ENCODE data around the gene TSC22D1.
"Not testable (repeated sequence)": the region's sequence is repeated elsewhere in the genome, so short reads cannot be mapped to it uniquely, and the experiment has no call there.

Gene TSC22D1

DNA sequence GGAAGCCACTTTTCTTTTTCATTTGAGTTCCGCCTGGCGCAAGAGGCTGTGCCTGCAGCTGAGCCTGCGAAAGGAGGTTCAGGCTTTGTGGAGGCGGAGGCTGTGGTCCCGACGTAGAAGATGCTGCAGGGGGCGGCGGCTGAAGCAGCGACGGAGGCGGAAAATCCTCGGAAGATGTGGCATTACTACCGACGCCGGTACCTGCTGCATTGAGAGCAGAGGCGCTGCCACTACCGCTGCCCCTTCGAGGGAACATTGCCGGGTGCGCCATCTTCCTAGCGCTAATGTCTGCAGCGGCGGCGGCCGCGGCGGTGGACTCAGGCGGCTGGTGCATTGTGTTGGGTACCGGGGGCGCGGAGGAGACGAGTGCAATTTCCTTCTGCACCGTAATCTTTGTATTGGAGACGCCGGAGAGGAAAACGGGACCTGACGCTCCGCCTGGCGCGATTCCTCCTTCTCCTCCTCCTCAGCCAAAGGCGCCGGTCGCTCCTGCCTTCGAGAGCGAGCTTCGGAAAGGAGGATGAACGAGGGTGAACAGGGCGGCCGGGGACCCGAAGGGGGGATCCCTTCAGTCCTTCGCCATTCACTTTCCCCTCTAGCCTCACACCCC lies at the start of gene TSC22D1:
TSC22D1 (minus strand) TSS at position 590 of the 610 bp plus-strand sequence; CDS start at position 334, 256 bp downstream.
- no peak for DNase-seq (ENCODE audit: low spot score)

DNA sequence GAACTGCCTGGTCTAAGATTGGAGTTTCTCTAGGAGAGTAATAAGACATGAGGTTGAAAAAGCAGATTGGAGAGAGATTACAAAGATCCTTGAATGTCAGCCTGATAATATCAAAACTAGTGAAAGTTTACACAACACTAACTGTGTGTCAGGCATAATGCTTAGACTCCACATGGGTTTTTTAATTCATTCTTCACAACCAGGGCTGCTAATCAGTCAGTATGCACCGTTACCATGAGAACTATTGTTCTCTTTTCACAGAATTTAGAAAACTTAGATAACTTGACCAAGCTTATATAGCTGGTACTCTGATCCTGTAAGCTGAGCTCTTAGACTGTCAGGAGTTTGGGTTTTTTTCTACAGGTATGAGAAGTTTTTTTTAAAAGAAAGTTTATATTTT lies 46.6 kb upstream of the TSC22D1 start:
- DNase-seq (ENCODE audit: low spot score), result no peak

GRCh38 chr13:44622261-44622660 lies 46.1 kb upstream of the TSC22D1 start:
- DNase-seq (ENCODE audit: low spot score), result no peak

- DNase-seq (ENCODE audit: low spot score), result peak; percentile 23
Measured at GRCh38 chr13:44620057-44620456, 43.9 kb upstream of the TSC22D1 start.

DNA sequence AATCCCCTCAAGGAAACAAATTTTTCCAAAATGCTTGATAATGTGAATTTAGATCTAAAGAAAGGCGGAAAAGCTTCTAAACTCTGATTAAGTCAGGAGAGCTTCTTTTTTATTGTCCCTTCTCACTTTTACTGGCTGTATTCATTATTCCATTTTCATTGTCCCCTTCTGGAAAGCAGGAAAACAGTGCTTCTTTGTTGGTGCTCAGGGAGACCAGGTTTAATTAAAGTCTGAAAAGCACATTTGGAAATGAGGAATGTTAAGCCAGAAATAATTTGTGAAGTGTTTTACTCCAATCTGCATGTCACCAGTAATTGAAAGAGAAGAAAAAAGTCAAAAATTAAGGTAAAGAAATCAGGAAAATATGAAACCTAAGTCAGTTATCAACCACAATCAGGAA lies 43.5 kb upstream of the TSC22D1 start:
- DNase-seq (ENCODE audit: low spot score), result no peak

DNA sequence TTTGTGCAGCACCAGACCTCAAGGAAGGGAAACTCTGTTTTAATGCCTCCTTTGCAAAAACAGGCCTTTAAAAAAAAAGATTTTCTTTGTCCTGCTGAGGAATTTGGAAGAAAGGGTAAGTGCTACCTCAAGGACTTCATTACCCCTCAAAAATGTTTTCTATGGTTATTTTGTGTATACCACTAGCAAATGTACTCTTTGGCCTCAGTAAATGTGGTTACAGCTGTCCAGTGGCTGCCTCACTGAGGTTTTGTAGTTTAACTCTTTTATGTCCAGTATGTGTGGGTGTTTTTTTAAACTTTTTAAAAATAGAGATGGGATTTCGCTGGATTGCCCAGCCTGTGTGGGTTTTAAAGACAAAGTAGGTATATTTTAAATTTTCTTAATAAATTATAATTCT lies 42.2 kb upstream of the TSC22D1 start:
- no peak for DNase-seq (ENCODE audit: low spot score)

- DNase-seq (ENCODE audit: low spot score), result no peak
Measured at GRCh38 chr13:44617648-44618047, 41.5 kb upstream of the TSC22D1 start.

DNA sequence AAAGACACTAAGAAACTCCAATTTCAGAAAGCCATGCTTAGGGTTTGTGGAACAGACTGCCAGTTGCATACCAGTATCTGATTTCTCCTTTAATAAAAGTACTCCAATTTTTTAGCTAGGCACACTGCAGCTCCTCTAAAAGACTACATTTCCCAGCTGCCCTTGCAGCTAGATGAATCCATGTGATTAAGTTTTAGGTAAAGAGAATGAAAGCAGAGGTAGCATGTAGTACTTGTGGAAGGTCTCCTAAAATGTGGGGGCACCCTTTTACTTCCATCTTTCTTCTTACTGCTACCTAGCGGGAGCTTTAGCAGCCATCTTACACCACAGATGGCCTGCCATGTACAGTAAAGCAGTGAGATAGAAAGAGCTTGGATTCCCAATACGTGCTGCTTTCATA lies 33.0 kb upstream of the TSC22D1 start:
- DNase-seq (ENCODE audit: low spot score), result no peak

DNA sequence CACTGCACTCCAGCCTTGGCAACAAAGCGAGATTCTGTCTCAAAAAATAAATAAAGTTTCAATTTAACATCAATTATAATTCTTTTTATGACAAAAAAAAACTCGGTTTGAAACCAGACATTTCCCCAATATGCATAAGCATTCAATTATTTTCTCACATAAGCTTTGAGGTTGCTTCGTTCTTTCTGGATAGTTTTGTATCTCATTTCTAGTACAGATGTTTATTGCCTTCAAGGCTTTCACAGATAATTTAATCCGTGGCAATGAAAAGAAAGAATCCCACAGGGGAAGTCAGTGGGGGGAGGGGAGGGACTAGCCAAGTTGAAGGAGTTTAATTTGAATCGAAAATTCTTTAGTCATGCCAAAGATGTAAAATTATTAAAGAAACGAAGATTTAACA lies 29.6 kb upstream of the TSC22D1 start:
- no peak for DNase-seq (ENCODE audit: low spot score)

DNA sequence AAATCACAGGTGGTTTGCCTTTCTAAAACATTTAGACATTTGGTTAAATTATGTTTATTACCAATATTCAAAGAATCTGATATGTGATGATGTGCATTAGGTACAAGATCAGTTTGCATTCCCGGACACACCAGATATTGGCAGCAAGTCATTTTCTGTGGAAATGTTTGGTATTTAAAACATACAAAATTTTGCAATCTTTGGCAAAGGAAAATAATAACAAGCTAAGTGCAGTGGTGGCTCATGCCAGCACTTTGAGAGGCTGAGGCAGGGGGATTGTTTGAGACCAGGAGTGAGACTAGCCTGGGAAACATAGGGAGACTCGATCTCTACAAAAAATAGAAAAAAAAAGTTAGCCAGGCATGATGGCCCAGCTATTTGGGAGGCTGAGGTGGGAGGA lies 29.1 kb upstream of the TSC22D1 start:
- no peak for DNase-seq (ENCODE audit: low spot score)

DNA sequence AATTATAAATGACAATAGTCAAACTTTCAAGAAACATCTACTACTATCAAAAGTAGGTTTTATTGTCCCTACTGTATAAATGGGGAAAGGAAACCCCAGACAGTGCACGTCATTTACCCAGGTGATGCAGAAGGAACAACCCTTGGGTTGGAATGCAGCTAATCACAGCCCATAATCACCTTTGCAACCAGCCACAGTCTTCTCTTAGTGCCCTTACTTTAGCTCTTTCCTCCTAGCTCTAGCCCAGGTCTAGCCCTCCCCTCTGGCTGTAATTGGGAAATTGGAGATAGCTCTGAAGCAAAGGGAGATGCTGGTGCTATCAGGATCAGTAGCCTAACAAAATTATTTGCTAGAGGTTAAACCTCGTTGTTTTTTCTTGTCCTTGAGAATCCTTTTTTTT lies 25.5 kb upstream of the TSC22D1 start:
- no peak for DNase-seq (ENCODE audit: low spot score)

DNA sequence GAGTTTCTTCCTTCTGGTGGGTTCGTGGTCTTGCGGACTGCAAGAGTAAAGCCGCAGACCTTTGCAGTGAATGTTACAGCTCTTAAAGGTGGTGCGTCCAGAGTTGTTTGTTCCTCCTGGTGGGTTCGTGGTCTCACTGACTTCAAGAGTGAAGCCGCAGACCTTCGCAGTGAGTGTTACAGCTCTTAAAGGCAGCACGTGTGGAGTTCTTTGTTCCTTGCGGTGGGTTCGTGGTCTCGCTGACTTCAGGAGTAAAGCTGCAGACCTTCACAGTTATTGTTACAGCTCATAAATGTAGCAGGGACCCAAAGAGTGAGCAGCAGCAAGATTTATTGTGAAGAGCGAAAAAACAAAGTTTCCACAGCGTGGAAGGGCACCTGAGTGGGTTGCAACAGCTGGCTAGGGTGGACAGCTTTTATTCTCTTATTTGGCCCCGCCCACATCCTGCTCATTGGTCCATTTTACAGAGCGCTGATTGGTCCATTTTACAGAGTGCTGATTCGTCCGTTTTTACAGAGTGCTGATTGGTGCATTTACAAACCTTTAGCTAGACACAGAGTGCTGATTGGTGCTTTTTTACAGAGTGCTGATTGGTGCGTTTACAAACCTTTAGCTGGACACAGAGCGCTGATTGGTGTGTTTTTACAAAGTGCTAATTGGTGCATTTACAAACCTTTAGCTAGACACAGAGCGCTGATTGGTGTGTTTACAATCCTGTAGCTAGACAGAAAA lies 17.9 kb upstream of the TSC22D1 start:
- not testable (repeated sequence) for DNase-seq (ENCODE audit: low spot score)

GRCh38 chr13:44592216-44592847 lies 16.2 kb upstream of the TSC22D1 start:
- no peak for DNase-seq (ENCODE audit: low spot score)

DNA sequence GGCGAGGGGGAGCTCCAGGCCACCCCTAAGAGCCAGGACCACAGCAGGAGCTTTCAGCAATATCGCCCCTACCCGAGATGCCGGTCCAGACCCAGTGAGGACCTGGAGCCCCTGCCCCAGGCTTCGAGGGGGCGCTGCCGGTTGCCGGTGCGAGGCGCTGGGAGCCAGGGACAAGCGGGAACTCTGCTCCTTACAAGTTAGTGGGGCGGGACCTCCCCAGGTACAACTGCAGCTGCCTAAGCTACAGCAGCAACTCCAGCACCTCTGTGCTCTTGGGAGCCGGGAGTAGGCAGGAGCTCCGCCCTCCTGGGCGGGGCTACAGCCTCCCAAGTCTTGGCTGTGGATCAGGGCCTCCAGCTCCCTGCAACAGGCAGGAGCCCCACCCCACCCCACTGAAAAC lies 15.2 kb upstream of the TSC22D1 start:
- no peak for DNase-seq (ENCODE audit: low spot score)

GRCh38 chr13:44583137-44583536 lies 7.0 kb upstream of the TSC22D1 start:
- DNase-seq (ENCODE audit: low spot score), result no peak

DNA sequence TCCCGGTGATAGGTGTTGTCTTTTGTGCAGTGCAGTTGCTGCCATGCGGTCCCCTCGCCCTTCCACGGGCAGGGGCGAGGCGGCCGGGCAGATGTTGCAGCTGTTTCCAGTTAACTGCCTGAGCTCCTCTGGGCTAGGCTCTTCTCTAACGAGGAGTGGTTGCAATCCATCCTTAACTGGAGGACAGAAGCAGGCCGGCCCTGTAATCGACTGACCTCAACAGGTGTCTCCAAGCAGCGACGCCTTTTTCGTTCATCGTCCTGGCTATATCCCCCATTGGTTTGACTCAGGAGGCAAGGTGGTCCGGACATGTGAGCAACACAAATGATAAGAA lies 1.9 kb upstream of the TSC22D1 start:
- no peak for DNase-seq (ENCODE audit: low spot score)

DNA sequence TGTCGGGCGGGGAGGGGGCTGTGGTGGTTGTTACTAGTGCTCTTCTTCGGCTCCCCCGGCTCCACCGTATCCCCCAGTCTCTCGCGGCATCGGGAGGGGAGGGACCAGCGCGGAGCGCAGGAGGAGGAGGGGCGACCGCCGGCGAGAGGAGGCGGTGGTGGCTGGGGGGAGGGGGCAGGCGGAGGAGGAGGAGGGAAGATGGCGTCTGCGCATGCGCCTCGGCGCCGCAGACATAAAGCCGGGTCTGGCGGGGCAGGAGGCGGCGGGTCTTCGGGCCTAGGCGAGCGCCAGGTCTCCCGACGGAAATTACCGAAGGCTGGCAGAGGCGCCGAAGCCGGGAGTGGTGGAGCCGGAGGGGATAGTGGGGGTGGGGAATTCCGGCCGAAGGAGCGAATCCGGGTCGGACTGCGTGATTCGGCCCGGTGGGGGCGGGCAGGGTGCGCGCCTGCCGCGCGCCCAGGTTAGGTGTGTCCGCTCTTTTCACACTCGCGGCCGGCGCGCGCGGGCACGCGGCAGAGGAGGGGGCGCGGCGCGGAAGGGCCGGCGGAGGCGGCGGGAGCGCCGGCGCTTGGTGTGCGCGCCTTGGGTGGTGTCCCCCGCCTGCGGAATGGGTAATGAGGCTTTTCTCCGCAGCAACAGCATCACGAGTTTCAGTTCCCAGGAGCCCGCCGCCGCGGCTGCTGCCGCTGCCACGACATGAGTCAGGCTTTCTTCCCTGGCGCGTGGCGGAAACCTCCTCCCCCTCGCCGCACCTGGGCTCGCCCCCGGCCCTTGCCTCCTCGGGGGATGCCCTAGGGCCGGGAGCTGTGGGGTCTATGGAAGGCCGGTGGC lies 1.3 kb upstream of the TSC22D1 start:
- DNase-seq (ENCODE audit: low spot score), result peak; percentile 91

DNA sequence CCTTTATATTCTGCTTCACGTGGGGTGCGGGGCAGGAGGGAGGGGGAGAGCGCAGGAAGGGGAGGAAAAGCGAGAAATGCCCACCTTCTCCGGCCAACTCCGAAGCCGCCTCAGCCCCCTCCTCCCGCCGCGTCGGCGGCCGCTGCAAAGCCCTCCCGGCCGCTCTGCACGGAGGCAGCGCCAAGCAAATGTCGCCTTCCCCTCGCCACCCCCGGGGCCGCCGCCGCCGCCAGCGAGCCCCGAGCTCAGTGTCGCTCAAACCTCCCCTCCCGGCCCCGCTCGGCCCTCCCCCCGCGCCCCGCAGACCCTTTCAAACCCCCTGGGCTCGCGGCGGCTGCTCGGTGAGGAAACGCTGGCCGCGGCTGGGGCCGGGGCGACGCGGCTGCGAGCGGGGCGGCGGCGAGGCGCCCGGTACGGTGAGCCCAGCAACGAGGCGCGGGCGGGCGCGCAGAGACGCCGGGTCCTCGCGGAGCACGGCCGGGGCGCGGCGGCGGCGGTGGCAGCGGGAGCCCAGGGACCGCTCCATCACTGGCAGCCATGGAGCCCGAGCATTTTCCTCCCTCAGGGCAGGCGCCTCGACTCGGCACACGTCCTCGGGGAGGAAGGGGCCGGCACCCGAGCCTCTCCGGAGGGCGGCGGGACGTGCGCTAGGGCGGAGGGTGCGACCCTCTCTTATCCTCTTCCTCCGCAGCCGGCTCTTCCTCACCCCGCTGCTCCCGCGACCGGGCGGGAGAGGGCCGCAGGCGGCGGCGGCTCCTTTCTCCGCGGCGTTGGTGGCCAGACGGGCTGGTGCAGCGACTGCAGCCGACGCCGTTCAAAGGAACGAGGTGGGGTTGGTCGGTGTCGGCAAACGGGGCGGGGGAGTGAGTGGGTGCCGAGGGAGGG lies 463 bp upstream of the TSC22D1 start:
- DNase-seq (ENCODE audit: low spot score), result no peak

GRCh38 chr13:44575035-44575434 lies 1.1 kb downstream of the TSC22D1 start:
- DNase-seq (ENCODE audit: low spot score), result no peak

DNA sequence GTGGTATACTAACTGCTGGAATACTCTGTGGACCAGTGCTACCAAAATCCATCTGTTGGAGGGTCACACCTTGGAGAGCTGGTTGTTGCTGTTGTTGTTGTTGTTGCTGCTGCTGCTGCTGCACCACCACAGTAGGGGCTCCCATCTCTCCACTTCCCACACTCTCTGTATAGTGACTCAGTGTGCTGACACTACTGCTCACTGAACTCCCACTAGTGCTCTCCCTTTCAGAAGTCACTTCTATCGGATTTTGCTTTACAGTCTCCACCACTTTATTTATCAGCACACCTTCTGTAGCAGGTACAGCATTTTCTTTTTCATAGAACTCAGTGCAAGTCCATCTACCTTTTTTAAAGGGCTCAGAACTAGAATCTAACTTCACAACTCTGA lies 1.7 kb downstream of the TSC22D1 start:
- no peak for DNase-seq (ENCODE audit: low spot score)

DNA sequence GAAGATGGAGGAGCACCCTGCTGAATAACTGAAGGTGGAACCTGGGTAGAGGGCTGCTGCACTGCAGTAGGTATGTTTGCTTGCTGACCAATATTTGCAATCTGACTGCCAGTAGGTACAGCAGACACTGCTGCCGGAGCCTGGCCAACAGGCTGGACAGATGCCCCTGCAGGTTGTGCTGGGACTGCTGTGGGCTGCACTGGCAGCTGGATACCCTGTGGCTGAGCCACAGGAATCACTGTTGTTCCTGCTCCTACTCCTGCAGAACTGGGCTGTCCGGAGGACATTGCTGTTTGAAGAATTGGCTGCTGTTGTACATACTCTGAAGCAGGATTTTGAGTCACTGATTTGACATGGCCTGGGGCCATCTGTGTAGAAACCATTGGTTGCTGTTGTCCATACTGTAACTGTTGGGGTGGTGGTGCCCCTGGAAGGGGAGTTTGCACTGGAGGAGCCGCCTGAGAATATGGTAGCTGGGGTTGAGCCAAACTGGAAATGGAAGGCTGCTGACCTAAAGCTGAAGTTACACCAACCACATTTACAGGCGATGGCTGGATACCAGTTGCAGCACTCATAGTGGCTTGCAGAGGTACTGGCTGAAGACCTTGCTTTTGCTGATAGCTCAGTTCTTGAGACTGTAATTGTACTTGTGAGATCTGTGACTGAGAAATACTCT lies 2.2 kb downstream of the TSC22D1 start:
- no peak for DNase-seq (ENCODE audit: low spot score)

Data from COLO829 (cell line).